Measurements from ENCODE around the gene DNAH7. TPM values are rescaled to one million over a fixed set of nuclear protein-coding genes. Genes with fewer than 3 reads are reported as not detected.

Gene DNAH7
- total RNA-seq, 1 donor from 2014 or later: 0.98 TPM

GRCh38 chr2:195782156-195782555 lies 286.5 kb downstream of the DNAH7 start:
- Histone ChIP-seq H3K27ac (no peak overlapping the region), H3K36me3 (no peaks in the 10 kb centered on the region), H3K4me1 (no peaks in the 10 kb centered on the region), H3K9me3 (no peaks in the 10 kb centered on the region), H3K4me3 (no peak overlapping the region), H3K27me3 (no peaks in the 10 kb centered on the region)
- no peak for DNase-seq
- intact Hi-C loops (cut with DNase I): no loop called here
- ATAC-seq: no peak
- no peak for TF ChIP-seq CTCF (IDR thresholded peaks at IDR 0.05)

- Histone ChIP-seq H3K9me3 (no peaks in the 10 kb centered on the region), H3K27me3 (no peaks in the 10 kb centered on the region), H3K4me3 (no peak overlapping the region), H3K4me1 (no peaks in the 10 kb centered on the region), H3K27ac (no peak overlapping the region), H3K36me3 (no peaks in the 10 kb centered on the region)
- intact Hi-C loops (cut with DNase I): no loop called here
- no peak for TF ChIP-seq CTCF (IDR thresholded peaks at IDR 0.05)
- ATAC-seq: no peak
- no peak for DNase-seq
Observed at GRCh38 chr2:195779491-195779890, 289.1 kb downstream of the DNAH7 start.

- Histone ChIP-seq H3K36me3 (no peaks in the 10 kb centered on the region), H3K27me3 (no peaks in the 10 kb centered on the region), H3K27ac (no peak overlapping the region), H3K4me1 (no peaks in the 10 kb centered on the region), H3K4me3 (no peak overlapping the region), H3K9me3 (no peaks in the 10 kb centered on the region)
- DNase-seq (no peak), ATAC-seq (no peak)
- TF ChIP-seq CTCF (IDR thresholded peaks at IDR 0.05): no peak
- intact Hi-C loops (cut with DNase I): no loop called here
Observed at GRCh38 chr2:195769975-195770374, 298.7 kb downstream of the DNAH7 start.

- no peak for TF ChIP-seq CTCF (IDR thresholded peaks at IDR 0.05)
- ATAC-seq: no peak
Observed at GRCh38 chr2:195768431-195768830, 300.2 kb downstream of the DNAH7 start.

GRCh38 chr2:195766691-195767090 lies 301.9 kb downstream of the DNAH7 start:
- Histone ChIP-seq H3K27me3 (no peaks in the 10 kb centered on the region), H3K4me3 (no peak overlapping the region), H3K36me3 (no peaks in the 10 kb centered on the region), H3K27ac (no peak overlapping the region), H3K9me3 (no peaks in the 10 kb centered on the region), H3K4me1 (no peaks in the 10 kb centered on the region)
- ATAC-seq (no peak), DNase-seq (no peak)
- TF ChIP-seq CTCF (IDR thresholded peaks at IDR 0.05): no peak
- intact Hi-C loops (cut with DNase I): no loop called here

More at GRCh38 chr2:195768431-195768830, 300.2 kb downstream of the DNAH7 start:
- H3K9me3 ChIP-seq: no peaks in the 10 kb centered on the region
- H3K4me3 ChIP-seq: no peak overlapping the region
- H3K4me1 ChIP-seq: no peaks in the 10 kb centered on the region
- intact Hi-C loops (cut with DNase I): no loop called here
- H3K27ac ChIP-seq: no peak overlapping the region
- H3K27me3 ChIP-seq: no peaks in the 10 kb centered on the region
- DNase-seq: no peak
- H3K36me3 ChIP-seq: no peaks in the 10 kb centered on the region

GRCh38 chr2:195763866-195764265 lies 304.8 kb downstream of the DNAH7 start:
- no peaks in the 10 kb centered on the region for H3K9me3 ChIP-seq
- no peak for ATAC-seq
- TF ChIP-seq CTCF (IDR thresholded peaks at IDR 0.05): no peak

More at GRCh38 chr2:195763866-195764265, 304.8 kb downstream of the DNAH7 start:
- no peak overlapping the region for H3K27ac ChIP-seq
- H3K36me3 ChIP-seq: no peaks in the 10 kb centered on the region
- no peak overlapping the region for H3K4me3 ChIP-seq
- intact Hi-C loops (cut with DNase I): no loop called here
- H3K4me1 ChIP-seq: no peaks in the 10 kb centered on the region
- H3K27me3 ChIP-seq: no peaks in the 10 kb centered on the region
- no peak for DNase-seq

Data from upper lobe of right lung (tissue), 1 donor.